IPS-NIHi7 (cell line): ENCODE measurements around the gene RND2.
A peak's percentile ranks its signal among the peaks of the same experiment; 100 is the strongest.
"Not testable (repeated sequence)": the region's sequence is repeated elsewhere in the genome, so short reads cannot be mapped to it uniquely, and the experiment has no call there.

Experiments used
- DNase-seq: peaks from one replicate; pipeline ENCODE4 v3.0.0; 2012; ENCODE audit warnings: mixed read lengths; ENCODE audit errors: extremely low spot score

The RND2 gene

DNA sequence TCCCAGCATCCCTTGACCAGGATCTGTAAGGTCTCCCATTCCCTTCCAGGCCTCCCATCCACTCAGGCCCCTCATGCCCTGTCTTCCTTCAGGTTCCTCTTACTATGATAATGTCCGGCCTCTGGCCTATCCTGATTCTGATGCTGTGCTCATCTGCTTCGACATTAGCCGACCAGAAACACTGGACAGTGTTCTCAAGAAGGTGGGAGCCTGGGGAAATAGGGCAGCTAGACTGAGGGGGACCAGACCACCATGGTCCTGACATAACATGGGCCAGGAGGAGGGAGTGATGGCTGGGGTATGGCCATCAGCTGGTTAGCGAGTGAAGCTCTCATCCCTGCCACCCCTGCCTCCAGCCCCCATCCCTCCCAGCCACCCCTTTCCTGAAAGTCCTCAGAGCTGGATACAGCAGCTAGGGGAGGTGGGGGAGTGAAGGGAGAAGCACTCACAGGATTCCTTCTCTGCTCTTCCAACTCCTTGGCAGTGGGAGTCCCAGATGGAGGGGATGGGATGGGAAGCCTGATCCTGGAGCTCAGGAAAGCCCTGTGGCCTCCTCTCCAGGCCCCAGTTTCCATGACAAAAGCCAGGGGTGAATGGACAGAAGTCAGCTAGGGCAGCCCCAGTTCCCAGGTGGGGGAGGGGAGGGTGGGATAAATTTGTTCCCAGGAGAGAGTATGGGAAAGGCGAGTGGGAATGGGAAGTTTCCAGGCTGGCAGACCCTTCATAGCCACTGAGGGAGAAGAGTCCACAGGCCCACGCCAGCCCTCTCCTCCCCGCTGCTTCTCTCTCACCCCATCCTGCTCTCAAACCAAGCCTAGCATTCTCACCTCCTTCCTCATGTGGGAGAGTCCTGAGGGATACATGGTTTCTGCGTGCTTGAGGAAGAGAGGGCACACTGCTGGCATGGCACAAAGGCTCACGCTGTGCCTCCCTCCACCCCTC lies 2.3 kb downstream of the RND2 start:
- peak; percentile 46 for DNase-seq

- DNase-seq = no peak
Measured at GRCh38 chr17:43028221-43028861, 3.3 kb downstream of the RND2 start.

- DNase-seq = no peak
Measured at GRCh38 chr17:43030137-43030767, 5.2 kb downstream of the RND2 start.

- peak; percentile 7 for DNase-seq
Measured at GRCh38 chr17:43031666-43032065, 6.6 kb downstream of the RND2 start.

DNA sequence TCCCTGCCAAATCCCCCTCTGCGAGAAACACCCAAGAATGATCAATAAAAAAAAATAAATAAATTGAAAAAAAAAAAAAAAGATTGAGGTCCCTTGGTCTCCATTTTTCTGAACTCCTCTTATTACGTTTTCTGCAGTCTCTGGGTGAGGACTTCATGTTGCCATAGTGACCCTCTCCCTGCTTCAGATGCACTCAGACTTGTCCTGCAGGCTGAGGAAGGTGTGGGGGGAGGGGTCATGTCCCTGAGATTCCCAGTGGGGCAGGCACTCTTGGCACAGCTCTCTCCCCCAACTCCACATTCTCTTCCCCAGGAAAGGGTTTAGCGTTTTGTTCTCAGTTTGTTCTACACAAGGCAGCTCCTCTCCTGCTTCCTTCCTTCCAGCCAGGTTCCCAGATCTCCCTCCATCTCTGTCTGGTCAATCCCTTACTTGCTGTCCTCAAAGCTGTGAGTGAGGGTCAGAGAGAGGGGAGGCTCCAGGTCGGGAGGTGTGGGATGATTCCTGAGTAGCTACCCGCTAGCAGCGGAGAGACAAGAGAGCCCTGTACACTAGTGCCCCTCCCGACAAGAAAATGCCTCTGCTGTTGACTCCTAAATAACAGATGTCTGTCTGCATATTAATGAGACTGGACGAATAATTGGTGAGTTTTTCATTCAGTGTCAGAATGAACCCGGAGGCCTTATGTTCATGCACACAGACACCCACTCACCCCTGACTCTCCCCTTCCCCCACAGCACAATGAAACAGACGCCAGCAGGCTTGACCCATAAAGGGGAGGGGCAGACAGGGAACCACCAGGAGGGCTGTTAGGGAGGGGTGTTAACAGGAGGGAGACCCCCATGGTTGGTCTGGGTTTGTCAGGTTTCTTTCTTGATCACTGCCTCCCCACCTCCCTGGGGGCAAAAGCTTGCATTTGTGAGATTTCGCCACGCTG lies 9.2 kb downstream of the RND2 start:
- no peak for DNase-seq

DNA sequence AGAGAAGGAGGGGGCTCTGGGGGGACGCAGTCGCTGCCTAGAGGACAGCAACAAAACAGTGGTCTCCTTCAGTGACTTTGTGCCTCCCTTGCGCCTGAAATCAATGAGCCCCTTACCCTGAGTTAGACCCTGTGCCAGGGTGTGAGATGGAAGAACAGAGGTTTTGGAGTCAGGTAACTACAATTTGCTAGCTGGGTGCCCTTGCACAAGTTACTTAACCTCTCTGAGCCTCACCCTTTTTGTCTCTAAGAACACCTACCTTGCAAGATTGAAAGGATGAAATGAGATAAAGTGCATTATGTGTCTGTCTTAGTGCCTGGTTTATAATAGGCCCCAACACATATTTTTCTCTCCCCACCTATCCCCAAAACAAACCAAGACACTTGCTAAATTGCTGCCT lies 9.9 kb downstream of the RND2 start:
- DNase-seq = no peak

GRCh38 chr17:43039646-43040045 lies 14.6 kb downstream of the RND2 start:
- DNase-seq = no peak

- DNase-seq = no peak
Measured at GRCh38 chr17:43040655-43041054, 15.6 kb downstream of the RND2 start.

DNA sequence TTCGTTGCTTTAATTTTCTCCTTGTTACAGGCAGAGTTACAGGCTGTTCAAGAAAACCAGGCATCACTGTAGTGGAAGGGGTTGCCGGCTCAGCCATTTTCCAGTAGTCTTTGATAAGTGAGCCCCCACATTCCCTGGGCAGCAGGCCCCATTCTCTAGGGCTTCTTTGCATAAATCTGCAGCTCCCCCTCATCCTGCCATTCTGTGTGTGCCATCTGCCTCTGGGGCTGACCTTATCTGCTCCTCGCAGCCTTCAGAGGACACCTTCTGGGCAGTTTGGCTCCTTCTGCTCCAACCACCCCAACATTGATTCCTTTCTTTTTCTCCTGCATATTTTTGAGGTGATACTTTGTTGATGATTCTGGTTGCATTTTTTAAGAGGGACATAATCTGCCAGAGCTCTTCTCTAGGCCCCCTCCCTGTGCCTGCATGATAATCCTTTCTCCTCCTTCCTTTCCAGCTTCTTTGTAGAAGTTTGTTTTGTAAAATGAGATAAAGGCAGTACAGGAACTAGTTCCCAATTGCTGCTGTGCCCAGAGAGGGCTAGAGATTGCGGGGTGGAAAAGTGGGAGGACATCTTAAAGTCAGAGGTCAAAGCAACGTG lies 17.1 kb downstream of the RND2 start:
- peak; percentile 38 for DNase-seq

GRCh38 chr17:43043307-43043706 lies 18.3 kb downstream of the RND2 start:
- no peak for DNase-seq

DNA sequence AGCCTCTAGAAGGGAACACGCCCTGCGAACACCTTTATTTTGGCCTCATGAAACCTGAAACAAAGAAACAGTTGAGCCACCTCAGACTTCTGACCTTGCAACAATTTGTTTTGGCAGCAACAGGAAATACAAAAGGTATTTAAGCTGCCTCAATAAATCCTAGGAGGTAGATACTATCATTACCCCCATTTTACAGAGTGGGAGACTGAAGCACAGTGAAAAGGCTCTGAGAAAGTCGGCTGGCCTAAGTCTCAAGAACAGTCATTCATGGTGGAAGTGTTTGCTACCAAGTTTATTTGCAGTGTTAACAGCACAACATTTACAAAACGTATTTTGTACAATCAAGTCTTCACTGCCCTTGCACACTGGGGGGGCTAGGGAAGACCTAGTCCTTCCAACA lies 19.0 kb downstream of the RND2 start:
- no peak for DNase-seq

GRCh38 chr17:43051969-43052368 lies 26.9 kb downstream of the RND2 start:
- DNase-seq = no peak

DNA sequence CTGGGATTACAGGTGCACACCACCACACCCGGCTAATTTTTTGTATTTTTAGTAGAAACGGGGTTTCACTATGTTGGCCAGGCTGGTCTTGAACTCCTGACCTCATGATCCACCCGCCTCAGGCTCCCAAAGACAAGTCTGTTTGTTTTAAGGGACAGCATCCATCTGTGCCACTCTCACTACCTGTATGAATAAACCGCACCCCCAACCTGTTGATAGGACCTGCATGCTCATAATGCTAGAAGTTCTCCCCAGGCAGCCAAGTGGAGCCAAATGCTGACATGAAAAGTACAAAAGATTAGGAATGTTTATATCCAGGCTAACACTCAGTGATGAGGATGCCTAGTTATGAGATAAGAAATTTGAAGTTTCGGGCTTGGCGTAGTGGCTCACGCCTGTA lies 28.0 kb downstream of the RND2 start:
- DNase-seq = not testable (repeated sequence)

- DNase-seq = no peak
Measured at GRCh38 chr17:43056051-43056450, 31.0 kb downstream of the RND2 start.

- no peak for DNase-seq
Measured at GRCh38 chr17:43062984-43063638, 38.1 kb downstream of the RND2 start.

- DNase-seq = no peak
Measured at GRCh38 chr17:43068570-43069367, 43.7 kb downstream of the RND2 start.

GRCh38 chr17:43069368-43069898 lies 44.4 kb downstream of the RND2 start:
- no peak for DNase-seq

DNA sequence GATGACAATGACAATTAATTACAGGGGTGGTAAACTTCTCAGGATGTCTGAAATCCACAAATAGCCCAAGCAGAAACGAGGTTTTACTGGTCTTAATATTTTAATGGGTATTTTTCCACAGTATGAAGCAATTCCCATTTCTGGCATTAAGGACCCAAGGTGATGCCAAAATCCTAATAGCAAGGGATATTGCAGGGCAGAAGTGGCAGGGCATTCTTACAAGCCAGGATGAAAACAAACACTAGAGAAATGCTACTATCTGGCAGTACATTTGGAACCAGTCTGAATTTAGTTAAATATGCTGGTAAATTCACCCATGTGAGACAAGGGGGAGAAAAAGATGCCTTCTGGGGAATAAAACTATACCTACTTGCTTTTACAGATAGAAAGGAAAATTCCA lies 45.2 kb downstream of the RND2 start:
- no peak for DNase-seq

DNA sequence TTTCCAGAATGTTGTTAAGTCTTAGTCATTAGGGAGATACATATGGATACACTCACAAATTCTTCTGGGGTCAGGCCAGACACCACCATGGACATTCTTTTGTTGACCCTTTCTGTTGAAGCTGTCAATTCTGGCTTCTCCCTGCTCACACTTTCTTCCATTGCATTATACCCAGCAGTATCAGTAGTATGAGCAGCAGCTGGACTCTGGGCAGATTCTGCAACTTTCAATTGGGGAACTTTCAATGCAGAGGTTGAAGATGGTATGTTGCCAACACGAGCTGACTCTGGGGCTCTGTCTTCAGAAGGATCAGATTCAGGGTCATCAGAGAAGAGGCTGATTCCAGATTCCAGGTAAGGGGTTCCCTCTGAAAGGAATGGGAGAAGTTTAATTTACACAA lies 45.8 kb downstream of the RND2 start:
- DNase-seq = no peak

DNA sequence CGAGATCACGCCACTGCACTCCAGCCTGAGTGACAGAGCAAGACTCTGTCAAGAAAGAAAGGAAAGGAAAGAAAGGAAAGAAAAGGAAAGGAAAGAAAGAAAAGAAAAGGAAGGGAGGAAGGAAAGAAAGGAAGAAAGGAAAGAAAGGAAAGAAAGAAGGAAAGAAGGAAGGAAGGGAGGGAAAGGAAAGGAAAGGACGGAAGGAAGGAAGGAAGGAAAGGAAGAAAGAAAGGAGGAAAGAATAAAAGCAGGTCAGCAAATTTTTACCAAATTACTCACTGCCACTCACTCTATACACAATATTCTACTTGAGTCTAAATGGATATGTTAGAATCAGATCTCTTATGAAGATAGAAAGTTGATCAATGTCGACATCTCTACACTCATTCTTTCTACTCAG lies 49.8 kb downstream of the RND2 start:
- DNase-seq = no peak
